HepG2 (cell line): Measurements from ENCODE around the gene PIEZO2. TPM values are rescaled to one million over a fixed set of nuclear protein-coding genes. Genes with fewer than 3 reads are reported as not detected.

Experiments used
- ATAC-seq: fragments of 200-7000 bp; cut with Tn5 transposase; 3 replicates; pipeline ENCODE4 v1.9.1; 2020; ENCODE audit warnings: mild to moderate bottlenecking, moderate library complexity
- BruUV-seq: library from RNA; stranded (reverse); fragments of 400-500 nt; replicated peaks from 2 replicates; lab custom pipeline; 2021; lab: Mats Ljungman, UMichigan
- CTCF ChIA-PET: fragments of 300-600 bp; formaldehyde crosslinking; extraction: SDS; loops from one replicate; lab custom pipeline; 2021; ENCODE audit warnings: low total read pairs, inconsistent platforms, low intra/inter-chr PET ratio; lab: Yijun Ruan, JAX
- POLR2A ChIA-PET: fragments of 350-600 bp; sonication (Branson Sonifier 250); formaldehyde crosslinking; loops from one replicate; lab custom pipeline; 2020; ENCODE audit warnings: antibody characterized with exemption, inconsistent platforms; lab: Yijun Ruan, JAX
- DNase-seq: peaks from one replicate; pipeline ENCODE4 v3.0.0-alpha.2; 2015; ENCODE audit warnings: low spot score
- FAIRE-seq: peaks from 3 replicates; lab custom pipeline; 2011; peaks lifted over from hg19 to GRCh38; lab: Jason Lieb, UNC
- H2AFZ ChIP-seq: one replicate; pipeline ENCODE4 v1.6.1; 2011; ENCODE audit warnings: low read length, inconsistent platforms
- H3K27ac ChIP-seq: fragments of 300-600 bp; 3 replicates; pipeline ENCODE4 v1.8.0; 2011; ENCODE audit warnings: mixed run types, mild to moderate bottlenecking, mixed read lengths, low read length, inconsistent platforms; ENCODE audit not compliant: insufficient read depth; ENCODE audit errors: extremely low read length
- H3K27me3 ChIP-seq, 2 experiments: fragments of 200-600 bp in 1 of 2; 2 replicates in 1 of 2; 3 replicates in 1 of 2; pipeline versions ENCODE4 v1.6.0 to v1.8.0; 2011; ENCODE audit warnings: low read length in 2 of 2, mild to moderate bottlenecking in 2 of 2, moderate library complexity in 2 of 2, inconsistent platforms in 1 of 2; ENCODE audit not compliant: insufficient read depth in 2 of 2, control insufficient read depth in 1 of 2
- H3K36me3 ChIP-seq, 2 experiments: fragments of 200-600 bp in 1 of 2; replicated peaks in 1 of 2; 2 replicates in 1 of 2; 3 replicates in 1 of 2; pipeline versions ENCODE4 v1.5.1 to v1.8.0; 2011; ENCODE audit warnings: low read length in 2 of 2, inconsistent platforms in 1 of 2; ENCODE audit not compliant: insufficient read depth in 2 of 2, control insufficient read depth in 1 of 2
- H3K4me1 ChIP-seq: 2 replicates; pipeline ENCODE4 v1.5.1; 2012; ENCODE audit warnings: low read length, inconsistent platforms; ENCODE audit not compliant: insufficient read depth
- H3K4me2 ChIP-seq: 2 replicates; pipeline ENCODE4 v1.6.0; 2011; ENCODE audit warnings: low read depth, low read length, inconsistent platforms
- H3K4me3 ChIP-seq, 3 experiments: fragments of 200-600 bp in 1 of 3; sonication (generic), shearing (Covaris generic) in 1 of 3; replicated peaks in 1 of 3; 2 replicates each; pipeline ENCODE4 v1.5.1; 2011 to 2016; ENCODE audit warnings: low read length in 3 of 3, inconsistent platforms in 2 of 3, low read depth in 2 of 3, mild to moderate bottlenecking in 2 of 3, control low read depth in 1 of 3, mixed read lengths in 1 of 3; ENCODE audit not compliant: insufficient read depth in 1 of 3
- H3K79me2 ChIP-seq: one replicate; pipeline ENCODE4 v1.6.1; 2011; ENCODE audit warnings: low read length, inconsistent platforms; ENCODE audit not compliant: insufficient read depth
- H3K9ac ChIP-seq: 2 replicates; pipeline ENCODE4 v1.6.0; 2011; ENCODE audit warnings: mild to moderate bottlenecking, low read depth, low read length, inconsistent platforms; ENCODE audit not compliant: insufficient read depth
- H3K9me3 ChIP-seq: 2 replicates; pipeline ENCODE4 v1.5.1; 2012; ENCODE audit warnings: mild to moderate bottlenecking, low read length
- H4K20me1 ChIP-seq: 2 replicates; pipeline ENCODE4 v1.6.0; 2011; ENCODE audit warnings: inconsistent platforms, mild to moderate bottlenecking, low read length, moderate library complexity; ENCODE audit not compliant: insufficient read depth
- ARNT ChIP-seq: fragments of 450-650 bp; IDR thresholded peaks from 2 replicates; pipeline ENCODE4 v1.6.1; 2017
- ATF7-NPFF ChIP-seq: sonication (generic); formaldehyde crosslinking; IDR thresholded peaks from 2 replicates; pipeline ENCODE4 v1.8.1; 2023; ENCODE audit warnings: mild to moderate bottlenecking, low read depth, missing genetic modification reagents, moderate library complexity
- BCL3 ChIP-seq: sonication (generic); formaldehyde crosslinking; IDR thresholded peaks from 2 replicates; pipeline ENCODE4 v1.5.1; 2020; ENCODE audit warnings: mild to moderate bottlenecking, missing genetic modification reagents, moderate library complexity
- BRCA1 ChIP-seq: sonication (generic); formaldehyde crosslinking; IDR thresholded peaks from 2 replicates; pipeline ENCODE4 v1.4.0; 2020; ENCODE audit warnings: missing genetic modification reagents
- GATAD2A ChIP-seq: IDR thresholded peaks from 2 replicates; pipeline ENCODE4 v1.6.1; 2016
- KLF13 ChIP-seq: sonication (generic); formaldehyde crosslinking; IDR thresholded peaks from 2 replicates; pipeline ENCODE4 v1.4.0; 2020; ENCODE audit warnings: mild to moderate bottlenecking, missing genetic modification reagents
- RFX5 ChIP-seq: IDR thresholded peaks from 2 replicates; pipeline ENCODE4 v1.6.1; 2011; ENCODE audit warnings: low read depth, low read length, improper control_type of control experiment
- SMAD1 ChIP-seq: sonication (generic); formaldehyde crosslinking; IDR thresholded peaks from 2 replicates; pipeline ENCODE4 v1.4.0; 2020; ENCODE audit warnings: missing genetic modification reagents, low read depth, mild to moderate bottlenecking, borderline replicate concordance
- TARDBP ChIP-seq: sonication (generic); formaldehyde crosslinking; IDR thresholded peaks from 2 replicates; pipeline ENCODE4 v1.8.0; 2022; ENCODE audit warnings: mild to moderate bottlenecking, missing genetic modification reagents
- TRIM22 ChIP-seq: fragments of 450-650 bp; IDR thresholded peaks from 2 replicates; pipeline ENCODE4 v1.6.1; 2017
- ZBTB1 ChIP-seq: sonication (generic); formaldehyde crosslinking; IDR thresholded peaks from 2 replicates; pipeline ENCODE4 v1.4.0; 2020; ENCODE audit warnings: missing genetic modification reagents, borderline replicate concordance
- ZNF224 ChIP-seq: sonication (generic); formaldehyde crosslinking; IDR thresholded peaks from 2 replicates; pipeline ENCODE4 v1.5.0; 2020; ENCODE audit warnings: mild to moderate bottlenecking, missing genetic modification reagents
- ZNF282 ChIP-seq: fragments of 450-650 bp; IDR thresholded peaks from 2 replicates; pipeline ENCODE4 v1.6.1; 2018; ENCODE audit not compliant: partially characterized antibody
- ZNF3 ChIP-seq: IDR thresholded peaks from 2 replicates; pipeline ENCODE4 v1.7.0; 2017; ENCODE audit warnings: inconsistent platforms
- ZNF33B ChIP-seq: sonication (generic); formaldehyde crosslinking; IDR thresholded peaks from 2 replicates; pipeline ENCODE4 v1.5.1; 2020; ENCODE audit warnings: mild to moderate bottlenecking, missing genetic modification reagents
- ZNF557 ChIP-seq: sonication (generic); formaldehyde crosslinking; IDR thresholded peaks from 2 replicates; pipeline ENCODE4 v1.4.0; 2020; ENCODE audit warnings: missing genetic modification reagents
- ZSCAN5A ChIP-seq: sonication (generic); formaldehyde crosslinking; IDR thresholded peaks from 2 replicates; pipeline ENCODE4 v1.8.0; 2022; ENCODE audit warnings: mild to moderate bottlenecking, missing genetic modification reagents, borderline replicate concordance
- WGBS: methylation state at CpG from one replicate; pipeline ENCODE4 v1.1.6; 2017; ENCODE audit warnings: low lambda C conversion rate; 5-methylcytosine and 5-hydroxymethylcytosine counted together
- in situ Hi-C: cut with HindIII; loops from 2 replicates; pipeline ENCODE4 v1.10.0; 2017; ENCODE audit warnings: low pct_unique_long_range_greater_than_20kb; ENCODE audit not compliant: extremely low pct_ligation_motif_present
- intact Hi-C: fragments of 100-400 bp; cut with micrococcal nuclease; formaldehyde crosslinking; loops from one replicate; pipeline ENCODE4 v1.10.0; 2022; ENCODE audit not compliant: unreplicated experiment
- polyA plus RNA-seq, 8 experiments: library from polyadenylated mRNA; depleted of rRNA in 3 of 8; stranded (reverse) in 7 of 8; unstranded in 1 of 8; fragments of >200 nt; fragmentation: Illumina TruSeq in 4 of 8; extraction: Trizol in 4 of 8; gene quantifications; 2 replicates each; pipeline versions ENCODE4 v1.2.1 to v1.2.3, GENCODE V29; 2011 to 2016; ENCODE audit warnings: low read depth in 4 of 8, missing spikeins in 1 of 8, mixed read lengths in 1 of 8; ENCODE audit not compliant: insufficient read depth in 1 of 8
- total RNA-seq, 5 experiments: library from RNA; depleted of rRNA; stranded (reverse); fragments of >200 nt; fragmentation: Illumina TruSeq; extraction: Trizol; gene quantifications; 2 replicates each; pipeline ENCODE4 v1.2.3, GENCODE V29; 2016; ENCODE audit warnings: low read depth in 1 of 5

The PIEZO2 gene
- total and polyA plus RNA-seq, 2 of the 13 experiments (the other 11 are each of a cell fraction or from before 2014, with no cell fraction given) = 15.2 to 27.2 TPM

- TF ChIP-seq TARDBP (no peak), SMAD1 (CRISPR knock-in tag) (no peak)
- no peaks in the 10 kb centered on the region for H3K4me1 ChIP-seq
- 33% methylated on average over 4 of the region's 4 CpGs for WGBS
- no peaks in the 10 kb centered on the region for H3K9me3 ChIP-seq
- in situ Hi-C loops = no loop called here
- DNase-seq = no peak
- no peaks in the 10 kb centered on the region for H3K27me3 ChIP-seq
- no peak overlapping the region for H3K4me3 ChIP-seq
- no TSS peak for BruUV-seq
- no peak overlapping the region for H3K9ac ChIP-seq
- H3K79me2 ChIP-seq = no peaks in the 10 kb centered on the region
- CTCF ChIA-PET = no interaction called here
- no peak for FAIRE-seq
- no peaks in the 10 kb centered on the region for H3K36me3 ChIP-seq
- H3K4me2 ChIP-seq = no peak overlapping the region
- H2AFZ ChIP-seq = no peak overlapping the region
- intact Hi-C loops = no loop called here
- no peaks in the 10 kb centered on the region for H4K20me1 ChIP-seq
- POLR2A ChIA-PET = no interaction called here
- H3K27ac ChIP-seq = no peak overlapping the region
- no peak for ATAC-seq
Measured at GRCh38 chr18:10732990-10733389, 416.4 kb downstream of the PIEZO2 start.

- WGBS = 73% methylated on average over 3 of the region's 3 CpGs
- no peak for DNase-seq
- CTCF ChIA-PET = no interaction called here
- H4K20me1 ChIP-seq = no peaks in the 10 kb centered on the region
- no peak overlapping the region for H3K27ac ChIP-seq
- H3K4me3 ChIP-seq = no peak overlapping the region
- no peak overlapping the region for H2AFZ ChIP-seq
- no peak for FAIRE-seq
- no peaks in the 10 kb centered on the region for H3K9me3 ChIP-seq
- no peak for ATAC-seq
- no peak overlapping the region for H3K4me2 ChIP-seq
- no peaks in the 10 kb centered on the region for H3K36me3 ChIP-seq
- intact Hi-C loops = no loop called here
- POLR2A ChIA-PET = no interaction called here
- no TSS peak for BruUV-seq
- no peaks in the 10 kb centered on the region for H3K27me3 ChIP-seq
- no peak overlapping the region for H3K9ac ChIP-seq
- no peaks in the 10 kb centered on the region for H3K4me1 ChIP-seq
- TF ChIP-seq GATAD2A (CRISPR knock-in tag) (no peak), RFX5 (no peak), ZNF224 (CRISPR knock-in tag) (no peak), ZNF282 (no peak), ATF7-NPFF (CRISPR knock-in tag) (no peak), ZNF33B (CRISPR knock-in tag) (no peak), TRIM22 (no peak), ZNF3 (CRISPR knock-in tag) (no peak), ZNF557 (CRISPR knock-in tag) (no peak), ZSCAN5A (CRISPR knock-in tag) (no peak), ARNT (no peak), BCL3 (CRISPR knock-in tag) (no peak), KLF13 (CRISPR knock-in tag) (no peak), ZBTB1 (CRISPR knock-in tag) (no peak), BRCA1 (no peak)
- TF ChIP-seq, all 625 proteins: peak for 0
- H3K79me2 ChIP-seq = no peaks in the 10 kb centered on the region
- in situ Hi-C loops = no loop called here
Measured at GRCh38 chr18:10727477-10727876, 421.9 kb downstream of the PIEZO2 start.
